Measurements from ENCODE around the gene EHBP1L1. TPM values are rescaled to one million over a fixed set of nuclear protein-coding genes. Genes with fewer than 3 reads are reported as not detected.

Gene EHBP1L1
- 236 TPM for total RNA-seq (2013)
- 100 to 1,000 TPM in 1 of 3 donors, 10 to 100 TPM in 2; 29.6 to 507 (median 42.6) TPM for polyA plus RNA-seq
- polyA minus RNA-seq: 304 and 552 TPM in 2 replicates
- total RNA-seq: 75.6 to 387 (median 303) reads per million in 11 experiments

DNA sequence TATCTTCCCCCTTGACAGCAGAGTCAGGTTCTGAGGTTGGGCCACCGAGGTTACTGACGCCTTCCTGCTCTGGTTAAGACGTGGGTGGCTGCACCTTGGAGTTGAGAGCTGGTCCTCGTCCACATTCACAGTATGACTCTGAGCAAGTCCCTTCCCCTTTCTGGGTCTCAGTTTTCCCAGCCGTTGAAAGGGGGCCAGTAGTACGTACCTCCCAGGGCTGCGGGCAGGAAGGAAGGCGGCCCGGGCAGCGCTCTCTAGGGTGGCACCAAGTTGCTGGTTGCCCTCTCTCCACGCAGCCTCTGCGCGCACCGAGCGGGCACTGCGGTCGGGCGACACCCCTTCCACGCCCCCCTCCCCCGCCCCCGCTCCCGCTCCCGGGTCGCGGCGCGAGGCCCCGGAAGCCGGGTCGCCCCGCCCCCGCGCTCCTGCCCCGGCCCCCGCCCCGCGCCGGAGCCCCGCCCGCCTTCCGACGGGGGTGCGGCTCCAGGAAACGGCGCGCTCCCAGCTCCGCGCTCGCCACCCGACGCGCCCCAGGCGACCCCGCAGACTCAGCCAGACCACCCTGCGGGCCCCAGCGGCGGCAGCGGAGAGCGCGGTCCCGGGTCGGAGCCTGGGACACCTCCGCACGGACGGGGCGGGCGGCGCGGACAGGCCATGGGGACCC lies at the start of gene EHBP1L1:
Gene EHBP1L1, plus strand, starts transcription at position 486 of the 664 bp plus-strand sequence. CDS start 250 bp downstream, outside the sequence.
- peak within 1 kb of the TSS; percentile 68 to 100 (median 98) for H3K4me3 ChIP-seq (replicated peaks in 1 of 3; ENCODE audit: low read depth in 2 of 3, low read length in 3 of 3)
- no peaks in the 10 kb centered on the region for H3K27me3 ChIP-seq (ENCODE audit: control insufficient read depth in 2 of 2, insufficient read depth in 2 of 2, low read length in 2 of 2)
- H3K79me2 ChIP-seq (ENCODE audit: insufficient read depth, low read length): peaks cover 85% of the 10 kb centered on the region
- Mint-ChIP-seq H3K4me1 (peaks cover 62% of the 10 kb centered on the region), H3K27me3 (ENCODE audit: low read depth in 3 of 3) (no peaks in the 10 kb centered on the region), H3K4me3 (peak within 1 kb of the TSS; percentile 90 to 95), H3K36me3 (peaks cover 24 to 37% of the 10 kb centered on the region in 2 donors), H3K27ac (peak within 1 kb of the TSS; percentile 93 to 99 (median 97)), H3K9me3 (peaks cover 0 to 2% (median 0%) of the 10 kb centered on the region in 7 donors)
- H3K9me3 ChIP-seq (replicated peaks in 1 of 2; ENCODE audit: control insufficient read depth in 1 of 2, insufficient read depth in 1 of 2, low read length in 2 of 2): no peaks in the 10 kb centered on the region
- TF ChIP-seq, protein P1, sequence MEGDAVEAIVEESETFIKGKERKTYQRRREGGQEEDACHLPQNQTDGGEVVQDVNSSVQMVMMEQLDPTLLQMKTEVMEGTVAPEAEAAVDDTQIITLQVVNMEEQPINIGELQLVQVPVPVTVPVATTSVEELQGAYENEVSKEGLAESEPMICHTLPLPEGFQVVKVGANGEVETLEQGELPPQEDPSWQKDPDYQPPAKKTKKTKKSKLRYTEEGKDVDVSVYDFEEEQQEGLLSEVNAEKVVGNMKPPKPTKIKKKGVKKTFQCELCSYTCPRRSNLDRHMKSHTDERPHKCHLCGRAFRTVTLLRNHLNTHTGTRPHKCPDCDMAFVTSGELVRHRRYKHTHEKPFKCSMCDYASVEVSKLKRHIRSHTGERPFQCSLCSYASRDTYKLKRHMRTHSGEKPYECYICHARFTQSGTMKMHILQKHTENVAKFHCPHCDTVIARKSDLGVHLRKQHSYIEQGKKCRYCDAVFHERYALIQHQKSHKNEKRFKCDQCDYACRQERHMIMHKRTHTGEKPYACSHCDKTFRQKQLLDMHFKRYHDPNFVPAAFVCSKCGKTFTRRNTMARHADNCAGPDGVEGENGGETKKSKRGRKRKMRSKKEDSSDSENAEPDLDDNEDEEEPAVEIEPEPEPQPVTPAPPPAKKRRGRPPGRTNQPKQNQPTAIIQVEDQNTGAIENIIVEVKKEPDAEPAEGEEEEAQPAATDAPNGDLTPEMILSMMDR (IDR thresholded peaks at IDR 0.05): no peak
- H3K36me3 ChIP-seq (replicated peaks in 1 of 2; ENCODE audit: control insufficient read depth in 1 of 2, insufficient read depth in 2 of 2, low read length in 2 of 2): peaks cover 27% of the 10 kb centered on the region in 2 donors
- H3K27ac ChIP-seq (ENCODE audit: low read depth in 1 of 2, low read length in 2 of 2): peak within 1 kb of the TSS; percentile 85 to 93
- H3K4me2 ChIP-seq (replicated peaks; ENCODE audit: extremely low read depth, low read length, poor library complexity, severe bottlenecking): peak within 1 kb of the TSS; percentile 97
- peaks cover 63 to 83% of the 10 kb centered on the region in 2 donors for H3K4me1 ChIP-seq (ENCODE audit: control insufficient read depth in 1 of 2, insufficient read depth in 2 of 2, low read length in 2 of 2)
- H4K20me1 ChIP-seq (ENCODE audit: insufficient read depth, low read length): peaks cover 77% of the 10 kb centered on the region
- DNase-seq: peak; percentile 63 to 81 (median 72)
- intact Hi-C loops (cut with micrococcal nuclease): loop anchor here (2.0 to 10.0 kb wide), 3 partner anchors 35 to 551 kb away; partner anchors contain the start of genes MAP3K11 (in 1 of the 2) and SNX15 (in 1 of the 2)
- H3K9ac ChIP-seq (ENCODE audit: insufficient read depth, low read length, poor library complexity, severe bottlenecking): peak within 1 kb of the TSS; percentile 80
- H2AFZ ChIP-seq (ENCODE audit: insufficient read depth, low read depth, low read length, poor library complexity, severe bottlenecking): peak within 1 kb of the TSS; percentile 26
- WGBS (ENCODE audit: insufficient coverage): 0% methylated on average over 53 of the region's 69 CpGs

DNA sequence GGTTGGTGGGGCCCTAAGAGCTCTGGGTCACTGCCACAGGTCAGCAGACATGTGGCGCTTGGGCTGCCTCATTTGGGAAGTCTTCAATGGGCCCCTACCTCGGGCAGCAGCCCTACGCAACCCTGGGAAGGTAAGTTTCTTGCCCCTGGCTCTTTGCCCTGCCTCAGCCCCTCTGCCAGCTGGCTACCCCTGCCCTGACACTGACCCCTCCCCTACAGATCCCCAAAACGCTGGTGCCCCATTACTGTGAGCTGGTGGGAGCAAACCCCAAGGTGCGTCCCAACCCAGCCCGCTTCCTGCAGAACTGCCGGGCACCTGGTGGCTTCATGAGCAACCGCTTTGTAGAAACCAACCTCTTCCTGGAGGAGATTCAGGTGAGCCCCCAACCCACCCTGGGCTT lies 49.1 kb upstream of the EHBP1L1 start:
- no peak overlapping the region for H3K9ac ChIP-seq (ENCODE audit: insufficient read depth, low read length, poor library complexity, severe bottlenecking)
- Mint-ChIP-seq H3K4me3 (peak overlapping the region in 1 of 2 donors; percentile 31), H3K9me3 (no peaks in the 10 kb centered on the region), H3K36me3 (peaks cover 37 to 47% of the 10 kb centered on the region in 2 donors), H3K27ac (peak overlapping the region in 1 of 7 donors; percentile 59), H3K4me1 (peaks cover 42% of the 10 kb centered on the region), H3K27me3 (ENCODE audit: low read depth in 3 of 3) (peaks cover 0 to 2% (median 0%) of the 10 kb centered on the region in 3 donors)
- peaks cover 45% of the 10 kb centered on the region for H4K20me1 ChIP-seq (ENCODE audit: insufficient read depth, low read length)
- TF ChIP-seq, protein P1 (IDR thresholded peaks at IDR 0.05): no peak
- no peak overlapping the region for H3K27ac ChIP-seq (ENCODE audit: low read depth in 1 of 2, low read length in 2 of 2)
- peak overlapping the region; percentile 91 for H3K4me2 ChIP-seq (replicated peaks; ENCODE audit: extremely low read depth, low read length, poor library complexity, severe bottlenecking)
- DNase-seq: peak in 1 of 3 donors; percentile 2
- no peaks in the 10 kb centered on the region for H3K27me3 ChIP-seq (ENCODE audit: control insufficient read depth in 2 of 2, insufficient read depth in 2 of 2, low read length in 2 of 2)
- peaks cover 36 to 55% of the 10 kb centered on the region in 2 donors for H3K36me3 ChIP-seq (replicated peaks in 1 of 2; ENCODE audit: control insufficient read depth in 1 of 2, insufficient read depth in 2 of 2, low read length in 2 of 2)
- intact Hi-C loops (cut with micrococcal nuclease): no loop called here
- H3K9me3 ChIP-seq (replicated peaks in 1 of 2; ENCODE audit: control insufficient read depth in 1 of 2, insufficient read depth in 1 of 2, low read length in 2 of 2): no peaks in the 10 kb centered on the region
- peaks cover 38 to 44% of the 10 kb centered on the region in 2 donors for H3K4me1 ChIP-seq (ENCODE audit: control insufficient read depth in 1 of 2, insufficient read depth in 2 of 2, low read length in 2 of 2)
- H2AFZ ChIP-seq (ENCODE audit: insufficient read depth, low read depth, low read length, poor library complexity, severe bottlenecking): no peak overlapping the region
- H3K79me2 ChIP-seq (ENCODE audit: insufficient read depth, low read length): peaks cover 20% of the 10 kb centered on the region
- H3K4me3 ChIP-seq (replicated peaks in 1 of 3; ENCODE audit: low read depth in 2 of 3, low read length in 3 of 3): no peak overlapping the region
- 94% methylated on average over 8 of the region's 8 CpGs for WGBS (ENCODE audit: insufficient coverage)
